Coronary artery (tissue), 2 donors: ENCODE results near the gene CPXM2.

Source experiments
- DNase-seq: peaks from one replicate; pipeline ENCODE4 v3.0.0-alpha.2; 2017; ENCODE audit warnings: low spot score
- H3K27ac ChIP-seq, 2 donors: fragments of 200-600 bp; sonication (generic); one replicate each; pipeline ENCODE4 v1.5.1; 2016 to 2019
- H3K4me3 ChIP-seq: fragments of 200-600 bp; sonication (generic); 2 replicates; pipeline ENCODE4 v1.5.1; 2016; ENCODE audit warnings: mild to moderate bottlenecking, moderate library complexity
- CTCF ChIP-seq: fragments of 200-600 bp; sonication (generic); IDR thresholded peaks from one replicate; pipeline ENCODE4 v1.5.1; 2019; ENCODE audit warnings: antibody characterized with exemption

The CPXM2 gene

GRCh38 chr10:123796736-123797135 lies 94.9 kb downstream of the CPXM2 start:
- Histone ChIP-seq H3K4me3 (no peak overlapping the region), H3K27ac (no peak overlapping the region)
- no peak for TF ChIP-seq CTCF
- DNase-seq: no peak

- no peak for TF ChIP-seq CTCF
- no peak for DNase-seq
- peak overlapping the region in 1 of 2 donors; percentile 11 for H3K27ac ChIP-seq
- no peak overlapping the region for H3K4me3 ChIP-seq
These were observed 95.6 kb downstream of the CPXM2 start for GRCh38 chr10:123795846-123796590.

- H3K27ac ChIP-seq: no peak overlapping the region
These were observed 96.3 kb downstream of the CPXM2 start for GRCh38 chr10:123795196-123795780.

GRCh38 chr10:123792248-123792978 lies 99.2 kb downstream of the CPXM2 start:
- Histone ChIP-seq H3K27ac (no peak overlapping the region), H3K4me3 (no peak overlapping the region)
- no peak for DNase-seq
- no peak for TF ChIP-seq CTCF

More at GRCh38 chr10:123795196-123795780, 96.3 kb downstream of the CPXM2 start:
- no peak for TF ChIP-seq CTCF
- DNase-seq: no peak
- H3K4me3 ChIP-seq: no peak overlapping the region

GRCh38 chr10:123790132-123790885 lies 101.3 kb downstream of the CPXM2 start:
- Histone ChIP-seq H3K4me3 (no peak overlapping the region), H3K27ac (no peak overlapping the region)
- TF ChIP-seq CTCF: no peak
- DNase-seq: no peak

GRCh38 chr10:123788981-123789380 lies 102.6 kb downstream of the CPXM2 start:
- H3K27ac ChIP-seq: no peak overlapping the region
- TF ChIP-seq CTCF: no peak
- DNase-seq: no peak
- H3K4me3 ChIP-seq: no peak overlapping the region
